Activated T-helper 1 cell treated with Interleukin-2 at 50 U/mL for 16 hours (primary cell): Measurements from ENCODE around the gene KCP.

Experiments
- DNase-seq: peaks from one replicate; pipeline ENCODE4 v3.0.0-alpha.2; 2020; ENCODE audit warnings: low read depth

KCP gene

GRCh38 chr7:128841171-128841690, 69.3 kb downstream of the KCP start:
- DNase-seq: no peak

DNA sequence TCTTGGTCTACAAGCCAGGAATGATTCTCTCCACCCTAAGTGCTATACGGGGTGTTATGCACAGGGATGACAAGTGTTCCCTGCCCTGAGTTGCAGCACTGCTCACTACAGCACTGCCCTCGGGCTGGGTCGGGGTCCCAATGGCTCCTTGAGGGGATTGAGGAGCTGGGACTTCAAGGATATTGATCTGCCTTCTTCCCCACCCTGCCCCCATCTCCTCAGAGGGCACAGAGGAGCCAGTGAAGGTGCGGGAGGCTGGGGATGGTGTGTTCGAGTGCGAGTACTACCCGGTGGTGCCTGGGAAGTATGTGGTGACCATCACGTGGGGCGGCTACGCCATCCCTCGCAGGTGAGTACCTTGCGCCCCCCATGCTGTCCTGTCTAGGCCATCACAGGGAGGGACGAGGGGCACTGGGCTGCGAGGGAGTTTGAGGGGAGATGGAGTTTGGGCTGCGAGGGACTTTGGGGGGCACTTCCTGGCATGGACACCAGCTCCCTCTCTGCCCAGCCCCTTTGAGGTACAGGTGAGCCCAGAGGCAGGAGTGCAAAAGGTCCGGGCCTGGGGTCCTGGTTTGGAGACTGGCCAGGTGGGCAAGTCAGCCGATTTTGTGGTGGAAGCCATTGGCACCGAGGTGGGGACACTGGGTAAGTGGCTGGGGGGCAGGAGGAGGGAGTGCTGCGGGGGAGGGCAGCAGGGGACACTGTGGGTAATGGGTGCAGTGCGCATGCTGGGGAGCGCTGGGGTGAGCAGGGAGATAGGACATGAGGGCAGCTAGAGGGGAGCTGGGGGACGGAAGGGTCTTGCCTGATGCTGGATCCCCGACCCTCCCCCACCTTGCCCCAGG, 70.0 kb downstream of the KCP start:
- no peak for DNase-seq

GRCh38 chr7:128839751-128840177, 70.7 kb downstream of the KCP start:
- no peak for DNase-seq

- no peak for DNase-seq
These were observed 71.4 kb downstream of the KCP start for GRCh38 chr7:128838981-128839731.

GRCh38 chr7:128838109-128838779, 72.3 kb downstream of the KCP start:
- DNase-seq: no peak

- DNase-seq: no peak
These were observed 73.0 kb downstream of the KCP start for GRCh38 chr7:128837521-128837921.

GRCh38 chr7:128836729-128837348, 73.7 kb downstream of the KCP start:
- no peak for DNase-seq

- DNase-seq: no peak
These were observed 74.5 kb downstream of the KCP start for GRCh38 chr7:128835790-128836641.

DNA sequence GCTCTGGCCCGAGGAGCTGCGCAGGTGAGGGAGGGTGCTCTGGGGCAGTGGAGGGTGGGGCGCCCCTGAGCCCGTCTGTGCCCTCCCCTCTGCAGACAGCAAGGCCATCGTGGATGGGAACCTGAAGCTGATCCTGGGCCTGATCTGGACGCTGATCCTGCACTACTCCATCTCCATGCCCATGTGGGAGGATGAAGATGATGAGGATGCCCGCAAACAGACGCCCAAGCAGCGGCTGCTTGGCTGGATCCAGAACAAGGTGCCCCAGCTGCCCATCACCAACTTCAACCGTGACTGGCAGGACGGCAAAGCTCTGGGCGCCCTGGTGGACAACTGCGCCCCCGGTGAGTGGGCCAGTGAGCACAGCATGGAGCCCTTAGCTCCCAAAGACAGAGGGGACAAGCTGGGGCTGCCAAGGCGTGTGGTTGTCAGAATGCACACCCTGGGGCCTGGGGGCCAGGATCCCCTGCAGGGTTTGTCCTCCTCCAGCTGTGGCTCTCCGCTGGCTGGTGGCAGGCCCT, 75.2 kb downstream of the KCP start:
- DNase-seq: no peak

DNA sequence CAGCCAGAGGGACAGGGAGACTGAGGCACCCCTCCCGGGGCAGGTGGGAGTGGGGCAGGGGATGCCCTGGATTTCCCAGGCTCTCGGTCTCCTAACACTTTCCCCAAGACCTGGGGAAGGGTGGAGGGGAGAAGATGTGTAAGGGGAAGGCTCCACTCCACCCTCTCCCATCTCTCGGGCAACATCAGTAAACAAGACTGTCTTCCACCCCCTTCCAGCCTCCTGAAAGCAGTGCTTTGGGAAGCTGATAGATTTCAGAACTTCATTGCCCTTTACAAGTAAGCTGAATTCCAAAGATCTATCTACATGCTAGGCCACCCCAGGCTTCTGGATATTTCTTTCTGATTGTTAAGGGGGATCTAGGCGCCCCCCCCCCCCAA, 76.6 kb downstream of the KCP start:
- no peak for DNase-seq

DNA sequence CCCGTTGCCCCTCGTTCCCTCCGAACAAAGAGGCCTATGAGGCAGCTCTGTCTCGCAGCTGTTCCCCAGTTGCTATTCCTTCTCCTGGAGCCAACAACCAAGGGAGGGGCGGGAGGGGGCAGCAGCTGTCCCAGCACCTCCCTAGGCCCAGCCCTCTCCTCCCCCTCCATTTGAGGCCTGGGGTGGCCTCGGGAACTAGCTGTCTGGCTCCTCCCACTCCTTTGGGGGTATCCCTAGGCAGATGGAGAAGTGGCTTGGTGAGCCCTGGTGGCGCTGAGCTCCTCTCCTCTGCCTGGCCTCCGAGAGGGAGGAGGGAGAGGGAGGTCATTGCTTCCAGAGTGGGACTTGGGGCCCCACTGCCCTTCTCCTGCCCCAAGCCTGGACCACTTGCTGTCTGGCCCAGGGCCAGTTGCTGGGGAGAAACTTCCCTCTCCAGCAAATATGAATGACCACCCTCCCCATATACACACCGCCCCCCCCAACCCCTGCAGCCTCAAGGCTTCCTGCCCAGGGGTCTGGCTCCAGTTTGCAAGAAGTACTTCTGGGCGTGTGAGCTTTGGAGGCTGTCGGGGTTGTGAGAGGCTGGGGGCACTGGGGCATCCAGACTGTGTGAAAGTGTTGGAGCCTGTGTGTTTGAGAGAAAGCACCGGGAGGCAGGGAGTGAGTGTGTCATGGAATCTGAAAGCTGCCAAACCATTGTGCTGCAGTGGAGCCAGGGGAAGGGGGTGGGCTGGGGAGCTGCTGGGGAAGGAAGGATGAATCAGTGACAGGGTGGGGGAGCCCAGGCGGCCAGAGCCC, 77.2 kb downstream of the KCP start:
- DNase-seq: no peak

DNA sequence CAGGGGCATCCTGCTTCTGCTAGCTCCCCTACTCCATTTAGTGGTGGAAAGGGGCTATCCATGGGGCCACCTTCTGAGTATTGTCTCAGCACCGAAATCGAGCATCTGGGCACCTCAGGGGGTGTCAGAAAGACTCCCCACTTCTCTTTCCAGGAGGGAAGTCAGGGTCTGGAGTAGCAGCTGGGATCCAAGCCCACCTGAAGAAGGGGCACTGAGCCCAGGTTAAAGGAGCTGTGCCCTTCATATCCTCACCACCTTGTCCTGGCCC, 77.7 kb downstream of the KCP start:
- DNase-seq: no peak

GRCh38 chr7:128831994-128832879, 78.3 kb downstream of the KCP start:
- DNase-seq: no peak

DNA sequence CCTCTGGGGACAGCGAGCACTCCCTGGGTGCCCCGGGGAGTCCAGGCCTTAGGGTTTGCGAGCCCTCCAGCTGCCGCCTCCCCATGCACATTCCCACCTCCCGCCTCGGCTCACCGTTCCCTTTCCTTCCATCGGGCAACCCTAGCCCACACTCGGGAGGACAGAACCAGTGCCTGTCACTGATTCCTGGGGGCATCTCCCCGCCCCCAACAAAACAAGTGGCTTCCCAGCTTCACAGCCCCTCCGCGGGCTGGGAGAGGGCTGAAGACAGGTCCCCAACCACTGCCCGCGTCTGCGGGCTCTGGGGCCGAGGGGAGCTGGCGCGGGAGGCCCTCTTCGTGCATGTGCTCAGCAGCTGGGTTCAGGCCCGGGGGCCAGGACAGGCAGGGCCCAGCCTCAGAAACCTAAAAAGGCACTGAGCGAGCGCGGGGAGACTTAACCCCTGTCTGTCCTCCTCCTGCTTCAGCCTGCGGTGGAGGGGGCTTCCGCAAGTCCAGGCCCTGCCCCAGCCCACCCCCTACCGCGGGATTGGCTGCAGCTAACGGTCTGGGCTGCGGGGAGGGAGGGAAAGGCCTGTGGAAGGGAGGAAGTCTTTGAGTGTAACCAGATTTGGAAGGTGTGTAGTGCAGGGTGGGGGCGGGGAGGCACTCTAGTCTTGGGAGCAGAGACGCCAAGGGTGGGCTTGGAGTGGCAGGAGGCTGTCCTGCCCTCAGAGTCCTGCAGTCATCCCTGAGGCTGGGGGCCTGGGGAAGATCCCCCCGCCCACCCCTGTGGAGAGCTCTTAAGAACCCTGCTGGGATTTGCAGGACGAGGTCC, 79.1 kb downstream of the KCP start:
- no peak for DNase-seq

- no peak for DNase-seq
These were observed 80.0 kb downstream of the KCP start, which contains the start of gene FLNC for GRCh38 chr7:128830231-128831177. Gene FLNC, plus strand, starts transcription at chr7:128830406. Its CDS starts 232 bp downstream, at chr7:128830638.

DNA sequence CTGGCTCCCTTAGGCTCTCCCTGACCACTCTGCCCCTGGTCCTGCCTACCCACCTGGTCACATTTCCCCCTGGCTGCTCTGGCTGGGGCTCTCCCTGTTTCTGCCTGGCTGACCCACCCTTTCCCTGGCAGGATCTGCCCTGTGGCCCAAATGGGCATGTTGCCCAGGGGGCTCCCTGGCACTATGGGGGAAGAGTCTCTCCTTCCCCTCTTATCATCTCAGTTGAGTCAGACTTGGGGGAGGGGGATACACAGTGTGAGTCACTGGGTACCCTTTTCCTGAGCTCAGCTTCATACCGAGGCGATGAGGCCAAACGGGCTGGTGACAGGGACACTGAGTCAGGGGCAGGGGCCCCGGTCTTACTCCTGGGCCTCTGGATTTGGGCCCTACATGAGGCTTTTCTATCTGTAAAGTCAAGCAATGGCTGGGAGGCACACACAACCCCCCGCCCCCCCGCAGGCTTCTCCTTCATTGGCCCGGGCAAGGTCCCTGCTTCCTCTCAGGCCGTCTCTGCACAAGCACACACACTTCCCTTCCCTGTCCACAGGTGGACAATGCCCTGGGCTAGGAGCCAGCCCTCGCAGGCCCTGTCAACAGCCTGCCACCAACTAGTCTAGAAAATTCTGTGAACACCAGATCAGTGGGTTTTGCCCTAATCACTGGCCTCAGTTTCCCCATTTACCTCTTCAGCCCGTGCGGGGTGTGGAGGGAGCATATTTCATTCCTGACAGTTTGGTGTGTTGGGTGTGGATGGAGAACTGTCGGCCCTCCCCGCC, 80.9 kb downstream of the KCP start:
- no peak for DNase-seq
